ENCODE measurements around the gene LGALS16. TPM values are rescaled to one million over a fixed set of nuclear protein-coding genes. Genes with fewer than 3 reads are reported as not detected.
"Not testable (repeated sequence)": the region's sequence is repeated elsewhere in the genome, so short reads cannot be mapped to it uniquely, and the experiment has no call there.

LGALS16 gene
- total RNA-seq, 1 donor from 2014 or later = not detected

DNA sequence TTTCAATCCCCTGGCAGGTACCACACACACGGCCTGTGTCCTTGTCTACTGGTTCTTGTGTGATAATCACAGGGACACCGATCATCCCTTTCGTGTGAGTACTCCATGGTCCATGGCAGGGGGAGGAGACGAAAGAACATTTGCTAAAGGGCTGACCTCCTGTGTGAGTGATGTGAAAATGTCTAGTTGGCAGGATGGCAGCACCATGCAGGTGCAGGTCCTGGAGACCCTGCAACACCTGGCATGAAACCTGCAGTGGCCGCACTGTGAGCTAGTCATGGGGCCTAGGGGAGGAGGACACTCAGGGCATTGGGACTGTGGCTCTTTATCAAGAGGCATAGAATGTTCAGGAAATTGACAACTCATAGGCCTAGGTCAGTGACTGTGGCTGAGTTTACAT is 25.7 kb downstream of the LGALS16 start:
- TF ChIP-seq, protein P1, sequence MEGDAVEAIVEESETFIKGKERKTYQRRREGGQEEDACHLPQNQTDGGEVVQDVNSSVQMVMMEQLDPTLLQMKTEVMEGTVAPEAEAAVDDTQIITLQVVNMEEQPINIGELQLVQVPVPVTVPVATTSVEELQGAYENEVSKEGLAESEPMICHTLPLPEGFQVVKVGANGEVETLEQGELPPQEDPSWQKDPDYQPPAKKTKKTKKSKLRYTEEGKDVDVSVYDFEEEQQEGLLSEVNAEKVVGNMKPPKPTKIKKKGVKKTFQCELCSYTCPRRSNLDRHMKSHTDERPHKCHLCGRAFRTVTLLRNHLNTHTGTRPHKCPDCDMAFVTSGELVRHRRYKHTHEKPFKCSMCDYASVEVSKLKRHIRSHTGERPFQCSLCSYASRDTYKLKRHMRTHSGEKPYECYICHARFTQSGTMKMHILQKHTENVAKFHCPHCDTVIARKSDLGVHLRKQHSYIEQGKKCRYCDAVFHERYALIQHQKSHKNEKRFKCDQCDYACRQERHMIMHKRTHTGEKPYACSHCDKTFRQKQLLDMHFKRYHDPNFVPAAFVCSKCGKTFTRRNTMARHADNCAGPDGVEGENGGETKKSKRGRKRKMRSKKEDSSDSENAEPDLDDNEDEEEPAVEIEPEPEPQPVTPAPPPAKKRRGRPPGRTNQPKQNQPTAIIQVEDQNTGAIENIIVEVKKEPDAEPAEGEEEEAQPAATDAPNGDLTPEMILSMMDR (IDR thresholded peaks at IDR 0.05) = no peak
- ATAC-seq (ENCODE audit: low read depth) (no peak), DNase-seq (no peak)
- Mint-ChIP-seq H3K36me3 (ENCODE audit: low read depth) (no peaks in the 10 kb centered on the region), H3K4me1 (no peaks in the 10 kb centered on the region), H3K27ac (no peak overlapping the region), H3K4me3 (no peak overlapping the region), H3K27me3 (peaks cover 17% of the 10 kb centered on the region), H3K9me3 (no peaks in the 10 kb centered on the region)
- POLR2A ChIA-PET = no interaction called here
- intact Hi-C loops (cut with micrococcal nuclease) = no loop called here
- CTCF ChIA-PET = no interaction called here

- no peak overlapping the region for H3K27ac Mint-ChIP-seq
- no peaks in the 10 kb centered on the region for H3K36me3 Mint-ChIP-seq (ENCODE audit: low read depth)
- intact Hi-C loops (cut with micrococcal nuclease) = no loop called here
- no peak for ATAC-seq (ENCODE audit: low read depth)
- POLR2A ChIA-PET = no interaction called here
- no peaks in the 10 kb centered on the region for H3K4me1 Mint-ChIP-seq
- DNase-seq = no peak
- TF ChIP-seq, protein P1 (IDR thresholded peaks at IDR 0.05) = no peak
- H3K9me3 Mint-ChIP-seq = no peaks in the 10 kb centered on the region
- no peak overlapping the region for H3K4me3 Mint-ChIP-seq
- CTCF ChIA-PET = no interaction called here
- H3K27me3 Mint-ChIP-seq = peaks cover 29% of the 10 kb centered on the region
Observed at GRCh38 chr19:39684267-39684666, 28.6 kb downstream of the LGALS16 start.

DNA sequence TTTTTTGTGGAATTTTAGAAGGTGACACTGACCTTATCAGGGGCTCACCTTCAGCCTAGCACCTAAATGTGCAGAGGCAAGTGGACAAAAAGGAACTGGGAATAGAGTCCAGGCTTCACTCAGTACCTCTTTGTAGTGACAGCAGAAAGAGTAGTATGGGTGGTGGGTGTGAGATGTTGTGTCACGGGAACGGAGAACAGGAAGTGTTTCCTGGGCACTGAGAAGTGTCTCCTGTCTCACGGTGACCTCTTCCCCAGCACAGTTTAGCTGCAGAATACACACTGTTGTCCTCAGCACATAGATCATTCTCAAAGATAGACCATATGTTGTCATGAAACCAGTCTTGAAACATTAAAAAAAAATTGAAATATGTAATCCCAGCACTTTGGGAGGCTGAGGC is 31.0 kb downstream of the LGALS16 start:
- TF ChIP-seq, protein P1 (IDR thresholded peaks at IDR 0.05) = no peak
- no peaks in the 10 kb centered on the region for H3K36me3 Mint-ChIP-seq (ENCODE audit: low read depth)
- H3K9me3 Mint-ChIP-seq = no peaks in the 10 kb centered on the region
- H3K27me3 Mint-ChIP-seq = peaks cover 34% of the 10 kb centered on the region
- ChIA-PET CTCF (interaction anchor here (0.9 kb wide), 1 partner anchor 9 kb away, joined by 3 read pairs; no protein-coding TSS in a partner anchor), POLR2A (no interaction called here)
- no peaks in the 10 kb centered on the region for H3K4me1 Mint-ChIP-seq
- ATAC-seq (ENCODE audit: low read depth) (no peak), DNase-seq (no peak)
- no peak overlapping the region for H3K4me3 Mint-ChIP-seq
- intact Hi-C loops (cut with micrococcal nuclease) = no loop called here
- H3K27ac Mint-ChIP-seq = no peak overlapping the region

DNA sequence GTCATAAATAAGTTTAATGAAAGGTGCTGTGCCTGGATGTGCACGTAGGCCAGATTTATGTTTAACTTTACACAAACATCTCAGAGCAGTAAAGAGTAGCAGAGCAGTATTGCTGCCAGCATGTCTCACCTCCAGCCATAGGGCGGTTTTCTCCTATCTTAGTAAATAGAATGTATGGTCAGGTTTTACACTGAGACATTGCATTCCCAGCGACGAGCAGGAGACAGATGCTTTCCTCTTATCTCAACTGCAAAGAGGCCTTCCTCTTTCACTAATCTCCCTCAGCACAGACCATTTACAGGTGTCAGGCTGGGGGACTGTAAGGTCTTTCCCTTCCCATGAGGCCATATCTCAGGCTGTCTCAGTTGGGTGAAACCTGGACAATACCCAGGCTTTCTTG is 32.9 kb downstream of the LGALS16 start:
- H3K9me3 Mint-ChIP-seq; DNase-seq; intact Hi-C loops (cut with micrococcal nuclease); H3K4me3 Mint-ChIP-seq; CTCF ChIA-PET; ATAC-seq (ENCODE audit: low read depth); H3K4me1 Mint-ChIP-seq; POLR2A ChIA-PET; H3K27ac Mint-ChIP-seq; H3K36me3 Mint-ChIP-seq (ENCODE audit: low read depth): not testable (repeated sequence)
- peaks cover 45% of the 10 kb centered on the region for H3K27me3 Mint-ChIP-seq

DNA sequence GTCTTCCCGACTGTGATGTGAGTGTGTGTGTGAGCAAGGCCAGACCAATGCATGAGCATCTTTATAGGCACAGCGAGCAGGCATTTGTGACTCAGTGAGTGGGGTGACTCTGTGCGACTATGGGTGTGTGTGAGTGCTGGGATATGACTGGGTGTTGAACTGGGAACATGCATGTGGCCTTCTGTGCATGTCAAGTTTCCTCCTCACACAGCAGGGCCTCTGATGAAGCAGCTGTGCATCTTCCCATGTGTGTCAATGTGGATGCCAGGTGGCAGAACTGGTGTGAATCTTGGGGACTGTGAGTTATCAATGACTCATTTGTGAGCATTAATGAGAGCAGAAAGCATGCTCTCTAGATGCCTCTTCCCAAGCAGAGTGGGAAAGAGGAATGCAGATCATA is 36.5 kb downstream of the LGALS16 start:
- Mint-ChIP-seq H3K27me3 (peaks cover 36% of the 10 kb centered on the region), H3K4me3 (no peak overlapping the region), H3K9me3 (no peaks in the 10 kb centered on the region), H3K27ac (no peak overlapping the region), H3K4me1 (no peaks in the 10 kb centered on the region), H3K36me3 (ENCODE audit: low read depth) (no peaks in the 10 kb centered on the region)
- DNase-seq (no peak), ATAC-seq (ENCODE audit: low read depth) (no peak)
- ChIA-PET POLR2A (no interaction called here), CTCF (no interaction called here)
- intact Hi-C loops (cut with micrococcal nuclease) = no loop called here
- TF ChIP-seq, protein P1 (IDR thresholded peaks at IDR 0.05) = no peak

- no peak overlapping the region for H3K27ac Mint-ChIP-seq
- DNase-seq (no peak), ATAC-seq (ENCODE audit: low read depth) (no peak)
- H3K36me3 Mint-ChIP-seq (ENCODE audit: low read depth) = no peaks in the 10 kb centered on the region
- H3K27me3 Mint-ChIP-seq = peaks cover 42% of the 10 kb centered on the region
- no peak overlapping the region for H3K4me3 Mint-ChIP-seq
- intact Hi-C loops (cut with micrococcal nuclease) = no loop called here
- no peaks in the 10 kb centered on the region for H3K4me1 Mint-ChIP-seq
- CTCF ChIA-PET = no interaction called here
- POLR2A ChIA-PET = no interaction called here
- TF ChIP-seq, protein P1 (IDR thresholded peaks at IDR 0.05) = no peak
- H3K9me3 Mint-ChIP-seq = no peaks in the 10 kb centered on the region
Observed at GRCh38 chr19:39692822-39693221, 37.1 kb downstream of the LGALS16 start.

Data from activated B cell treated with CpG ODN at 0.5 μM for 24 hours (primary cell).